CD4-positive, alpha-beta T cell treated with Interleukin-10 for 1 hour (primary cell): ENCODE results near the gene PKNOX2.

ENCODE experiments used
- DNase-seq: peaks from one replicate; pipeline ENCODE4 v3.0.0-alpha.2; 2020

Gene PKNOX2

GRCh38 chr11:125164422-125165110 lies at the start of gene PKNOX2:
PKNOX2 (plus strand) TSS chr11:125164751; CDS start chr11:125351306, 186,555 bp downstream.
- DNase-seq, result peak; percentile 53

GRCh38 chr11:125117429-125117828 lies 47.1 kb upstream of the PKNOX2 start:
- no peak for DNase-seq

DNA sequence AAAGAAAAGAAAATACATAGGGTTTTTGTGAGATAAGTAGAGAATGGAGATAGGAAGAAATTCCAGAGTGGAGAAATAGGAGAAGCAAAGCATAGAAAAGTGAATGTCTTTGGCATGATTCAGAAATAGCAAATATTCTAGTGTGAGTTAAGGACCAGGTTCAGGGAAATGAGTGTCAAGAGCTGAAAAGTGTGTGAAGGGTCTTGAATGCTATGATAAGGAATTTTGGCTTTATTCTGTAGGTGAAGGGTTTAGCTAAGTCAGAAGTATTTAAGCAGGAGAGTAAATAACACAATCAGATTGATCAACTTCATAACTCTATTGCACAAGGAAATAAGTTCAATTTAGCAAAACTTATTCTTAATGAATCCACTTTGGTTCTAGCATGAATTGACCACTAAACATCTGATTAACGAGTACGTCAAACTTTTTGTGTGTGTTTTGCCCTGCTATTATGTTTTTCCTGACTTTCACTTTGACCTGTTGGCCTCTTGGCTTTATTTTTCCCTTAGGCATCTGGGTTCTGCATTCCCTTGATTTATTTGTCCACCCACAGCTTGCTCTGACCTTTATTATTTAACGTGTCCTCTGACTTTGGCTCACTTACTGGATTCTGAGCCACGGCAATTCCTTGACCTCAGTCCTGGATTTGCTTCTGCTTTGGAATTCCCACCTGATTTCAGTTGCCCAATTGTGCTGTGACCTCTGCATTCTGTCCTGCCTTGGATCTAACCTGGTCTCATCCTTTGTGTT lies 41.2 kb upstream of the PKNOX2 start:
- DNase-seq, result no peak

GRCh38 chr11:125123947-125124617 lies 40.5 kb upstream of the PKNOX2 start:
- peak; percentile 48 for DNase-seq

GRCh38 chr11:125124618-125124992 lies 39.9 kb upstream of the PKNOX2 start:
- DNase-seq, result no peak

DNA sequence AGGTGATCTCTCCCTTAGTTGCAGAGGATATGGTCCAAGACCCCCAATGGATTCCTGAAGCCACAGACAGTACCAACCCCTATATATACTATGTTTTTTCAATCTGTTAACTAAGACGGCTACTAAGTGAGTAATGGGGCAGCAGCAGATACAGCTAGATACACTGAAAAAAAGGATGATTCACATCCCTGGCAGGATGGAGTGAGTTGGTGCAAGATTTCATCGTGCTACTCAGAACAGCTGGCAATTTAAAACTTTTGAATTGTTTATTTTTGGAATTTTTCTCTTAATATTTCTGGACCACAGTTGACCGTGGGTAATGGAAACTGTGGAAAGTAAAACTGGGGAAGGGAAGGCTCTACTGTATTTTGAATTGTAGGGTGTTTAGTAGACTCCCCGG lies 36.1 kb upstream of the PKNOX2 start:
- no peak for DNase-seq

- no peak for DNase-seq
These were observed 35.1 kb upstream of the PKNOX2 start for GRCh38 chr11:125129316-125129993.

DNA sequence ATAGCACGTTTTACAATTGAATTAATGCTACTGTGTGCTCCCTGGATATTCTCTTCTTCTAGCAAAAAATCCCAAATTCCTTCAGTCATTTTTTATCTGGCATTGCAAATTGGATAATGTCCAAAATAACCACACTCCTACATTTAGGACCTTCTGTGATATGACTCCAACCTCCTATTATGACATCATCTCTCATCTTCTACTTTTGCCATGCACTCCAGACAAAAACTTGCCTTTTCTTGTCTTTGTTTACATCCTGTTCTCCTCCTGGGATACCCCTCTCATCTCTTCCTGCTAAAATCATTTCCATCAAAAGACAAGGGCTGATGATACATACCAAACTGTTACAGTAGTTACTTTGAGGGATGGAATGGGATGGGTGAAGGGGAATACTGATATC lies 32.5 kb upstream of the PKNOX2 start:
- no peak for DNase-seq

GRCh38 chr11:125132596-125132995 lies 32.0 kb upstream of the PKNOX2 start:
- DNase-seq, result no peak

DNA sequence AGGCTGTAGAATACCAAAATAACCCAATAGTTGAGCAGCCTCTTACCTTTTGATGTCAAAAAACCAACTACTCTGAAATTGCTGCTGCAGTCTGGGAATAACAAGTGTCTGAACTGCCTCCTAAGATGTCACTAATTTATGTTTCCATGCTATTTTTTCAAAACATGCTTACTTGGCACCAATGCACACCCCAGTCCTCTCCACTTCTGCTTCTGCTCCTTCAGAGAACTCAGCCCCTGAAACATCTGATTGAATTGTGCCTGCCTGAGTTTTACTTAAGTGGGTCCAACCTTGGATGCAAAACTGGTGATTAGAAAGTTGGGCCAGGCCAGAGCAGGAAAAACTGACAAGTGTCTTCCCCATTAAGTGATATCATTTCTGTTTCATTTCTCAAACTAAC lies 28.6 kb upstream of the PKNOX2 start:
- no peak for DNase-seq

DNA sequence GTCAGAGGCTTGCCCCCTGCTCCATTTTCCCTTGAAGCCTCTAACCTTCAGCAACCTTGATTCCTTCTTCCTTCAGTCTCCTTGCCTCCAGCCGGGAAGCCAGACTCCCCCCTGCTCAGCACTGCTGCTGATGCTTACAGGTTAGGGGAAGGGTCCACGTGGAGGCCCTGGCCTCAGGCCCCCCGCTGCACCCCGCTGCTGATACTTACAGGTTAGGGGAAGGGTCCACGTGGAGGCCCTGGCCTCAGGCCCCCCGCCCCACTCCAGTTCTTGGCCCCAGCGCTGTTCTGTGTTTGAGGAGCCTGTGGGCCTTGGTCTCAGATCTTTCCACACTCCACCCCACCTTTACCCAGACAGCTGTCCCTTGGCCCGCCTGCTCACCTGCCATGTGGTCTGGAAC lies 25.6 kb upstream of the PKNOX2 start:
- DNase-seq, result no peak

GRCh38 chr11:125139778-125140177 lies 24.8 kb upstream of the PKNOX2 start:
- no peak for DNase-seq

GRCh38 chr11:125140233-125140632 lies 24.3 kb upstream of the PKNOX2 start:
- no peak for DNase-seq

DNA sequence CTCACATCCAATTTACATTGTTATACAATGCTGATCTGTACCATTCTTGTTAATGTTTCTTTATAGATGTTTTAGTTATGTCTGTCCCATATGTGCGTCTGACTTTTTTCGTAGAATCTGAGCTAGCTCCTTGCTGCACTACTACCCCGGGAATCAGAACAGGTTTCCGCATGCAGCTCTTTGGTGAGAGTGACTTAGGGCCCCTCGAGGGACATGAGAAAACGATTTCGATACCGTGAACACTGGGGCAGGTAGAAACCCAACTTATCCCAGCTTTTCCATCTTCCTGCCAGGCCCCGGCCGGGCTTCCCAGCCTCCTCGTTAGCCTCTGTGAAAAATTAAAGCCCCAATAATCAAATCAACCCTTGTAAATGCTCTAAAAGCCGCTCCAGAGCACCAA lies 23.4 kb upstream of the PKNOX2 start:
- no peak for DNase-seq

DNA sequence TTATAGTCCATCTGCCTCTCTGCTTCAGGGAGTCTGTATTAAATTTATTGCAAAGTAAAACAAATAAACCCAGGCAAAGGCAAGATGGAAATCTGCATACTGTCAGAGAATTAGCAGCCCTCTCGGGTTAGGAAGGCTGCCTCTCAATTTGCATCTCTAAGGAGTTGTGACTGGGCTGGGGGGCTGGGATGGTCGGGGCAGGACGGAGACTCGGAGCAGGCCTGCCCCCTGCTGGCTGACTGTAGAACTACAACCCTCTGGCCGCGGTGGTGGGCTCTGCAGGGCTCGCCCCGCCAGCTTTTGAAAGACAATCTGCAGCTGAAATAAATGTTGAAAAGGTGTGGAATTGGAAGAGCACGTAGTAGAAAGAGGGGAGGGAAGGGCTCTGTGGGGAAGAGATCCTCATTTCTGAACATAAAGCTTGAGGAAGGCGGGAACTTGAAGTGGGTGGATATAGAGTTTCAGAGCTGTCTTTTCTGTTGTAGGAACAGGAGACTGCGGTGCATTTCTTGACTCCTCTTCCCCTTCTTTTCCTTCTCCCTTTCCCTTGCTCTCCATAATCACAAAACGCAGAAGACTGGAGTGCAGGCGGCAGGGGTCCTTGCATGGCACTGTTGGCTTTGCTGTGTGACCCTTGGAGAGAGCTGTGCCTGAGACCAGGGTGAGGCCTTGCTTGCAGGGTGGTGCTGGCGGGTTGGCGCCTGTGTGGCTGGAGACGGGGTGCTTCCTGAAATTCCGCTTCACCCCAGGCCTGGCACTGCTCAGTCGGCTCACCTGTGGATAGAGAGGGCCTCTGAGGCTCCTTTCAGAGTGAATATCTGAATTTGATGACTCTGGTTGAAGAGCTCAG lies 22.6 kb upstream of the PKNOX2 start:
- peak; percentile 54 for DNase-seq

- DNase-seq, result no peak
These were observed 18.3 kb upstream of the PKNOX2 start for GRCh38 chr11:125146232-125146631.

GRCh38 chr11:125147280-125147679 lies 17.3 kb upstream of the PKNOX2 start:
- DNase-seq, result no peak

GRCh38 chr11:125148011-125148410 lies 16.5 kb upstream of the PKNOX2 start:
- DNase-seq, result no peak

DNA sequence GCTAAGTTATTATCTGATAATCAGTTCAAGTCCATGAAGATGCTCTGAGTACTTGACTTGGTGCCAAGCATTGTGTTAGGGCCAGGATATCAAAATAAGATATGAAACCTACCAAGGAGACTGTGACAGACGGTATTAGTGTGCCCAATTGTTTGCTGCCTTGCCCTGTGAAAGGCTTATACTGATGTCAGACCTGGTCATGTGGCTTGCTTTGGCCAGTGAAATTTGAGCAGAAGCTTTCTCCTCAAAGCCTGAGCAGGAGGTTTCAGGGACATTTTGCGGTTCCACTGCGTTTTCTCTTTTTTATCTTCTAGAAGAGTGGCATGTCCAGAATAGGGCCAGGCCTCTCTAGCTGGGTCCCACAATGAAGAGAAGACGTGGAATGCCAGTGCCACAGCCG lies 15.8 kb upstream of the PKNOX2 start:
- no peak for DNase-seq

- DNase-seq, result no peak
These were observed 10.7 kb upstream of the PKNOX2 start for GRCh38 chr11:125153837-125154236.

- DNase-seq, result no peak
These were observed 10.0 kb upstream of the PKNOX2 start for GRCh38 chr11:125154378-125155099.

DNA sequence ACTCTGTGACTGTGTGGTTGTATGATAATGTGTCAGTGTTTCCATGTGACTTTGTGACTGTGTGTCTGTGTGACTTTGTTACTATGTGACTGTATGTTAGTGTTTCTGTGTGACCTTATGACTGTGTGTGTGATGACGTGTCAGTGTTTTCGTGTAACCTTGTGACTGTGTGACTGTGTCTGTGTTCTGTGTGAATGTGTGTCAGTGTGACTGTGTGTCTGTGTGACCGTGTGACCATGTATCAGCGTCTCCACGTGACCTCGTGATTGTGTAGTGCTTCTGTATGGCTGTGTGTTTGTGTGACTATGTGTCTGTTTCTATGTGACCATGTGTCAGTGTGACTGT lies 9.5 kb upstream of the PKNOX2 start:
- DNase-seq, result no peak
